ENCODE results near the gene SLC1A5. TPM values are rescaled to one million over a fixed set of nuclear protein-coding genes. Genes with fewer than 3 reads are reported as not detected.

Gene SLC1A5
- total RNA-seq, 1 donor from 2014 or later: 86.8 TPM

GRCh38 chr19:46756544-46756888, 31.9 kb downstream of the SLC1A5 start:
- Histone ChIP-seq H3K27ac (no peak overlapping the region), H3K4me1 (no peaks in the 10 kb centered on the region), H3K9me3 (no peaks in the 10 kb centered on the region), H3K27me3 (no peaks in the 10 kb centered on the region), H3K4me3 (no peak overlapping the region), H3K36me3 (peaks cover 9 to 11% of the 10 kb centered on the region in 2 donors)
- intact Hi-C loops (cut with DNase I): loop anchor here (5.0 kb wide), 1 partner anchor 236 kb away; no protein-coding TSS in a partner anchor
- DNase-seq (ENCODE audit: low spot score in 2 of 2): no peak
- TF ChIP-seq CTCF (IDR thresholded peaks at IDR 0.05): no peak

- DNase-seq (ENCODE audit: low spot score in 2 of 2): no peak
- no peak for TF ChIP-seq CTCF (IDR thresholded peaks at IDR 0.05)
- intact Hi-C loops (cut with DNase I): loop anchor here (5.0 kb wide), 1 partner anchor 236 kb away; no protein-coding TSS in a partner anchor
- Histone ChIP-seq H3K9me3 (no peaks in the 10 kb centered on the region), H3K4me1 (no peaks in the 10 kb centered on the region), H3K36me3 (peaks cover 9 to 11% of the 10 kb centered on the region in 2 donors), H3K4me3 (no peak overlapping the region), H3K27me3 (no peaks in the 10 kb centered on the region), H3K27ac (peak overlapping the region; percentile 58 to 73)
Measured at GRCh38 chr19:46755853-46756543, 32.4 kb downstream of the SLC1A5 start.

- intact Hi-C loops (cut with DNase I): loop anchor here (5.0 kb wide), 1 partner anchor 237 kb away; no protein-coding TSS in a partner anchor
- peak in 1 of 2 donors; percentile 71 for DNase-seq (ENCODE audit: low spot score in 2 of 2)
- H3K27ac ChIP-seq: peak overlapping the region; percentile 58 to 73
- no peak for TF ChIP-seq CTCF (IDR thresholded peaks at IDR 0.05)
- H3K4me1 ChIP-seq: no peaks in the 10 kb centered on the region
- peaks cover 9 to 17% of the 10 kb centered on the region in 2 donors for H3K36me3 ChIP-seq
- no peaks in the 10 kb centered on the region for H3K9me3 ChIP-seq
- peak overlapping the region in 1 of 2 donors; percentile 6 for H3K4me3 ChIP-seq
- H3K27me3 ChIP-seq: no peaks in the 10 kb centered on the region
Measured at GRCh38 chr19:46755077-46755852, 33.1 kb downstream of the SLC1A5 start.

GRCh38 chr19:46753420-46754155, 34.8 kb downstream of the SLC1A5 start:
- Histone ChIP-seq H3K4me1 (no peaks in the 10 kb centered on the region), H3K4me3 (no peak overlapping the region), H3K27ac (no peak overlapping the region), H3K27me3 (no peaks in the 10 kb centered on the region), H3K9me3 (no peaks in the 10 kb centered on the region), H3K36me3 (peaks cover 9 to 21% of the 10 kb centered on the region in 2 donors)
- peak; percentile 9 to 21 (median 21) for TF ChIP-seq CTCF (IDR thresholded peaks at IDR 0.05)
- intact Hi-C loops (cut with DNase I): no loop called here
- no peak for DNase-seq (ENCODE audit: low spot score in 2 of 2)

- no peak for DNase-seq (ENCODE audit: low spot score in 2 of 2)
- H3K36me3 ChIP-seq: peaks cover 0 to 14% of the 10 kb centered on the region in 2 donors
- H3K27ac ChIP-seq: no peak overlapping the region
- H3K4me1 ChIP-seq: peaks cover 4 to 14% of the 10 kb centered on the region in 2 donors
- no peaks in the 10 kb centered on the region for H3K27me3 ChIP-seq
- intact Hi-C loops (cut with DNase I): no loop called here
- peak in 2 of 3 experiments; percentile 70 to 72 for TF ChIP-seq CTCF (IDR thresholded peaks at IDR 0.05)
- no peaks in the 10 kb centered on the region for H3K9me3 ChIP-seq
- H3K4me3 ChIP-seq: no peak overlapping the region
Measured at GRCh38 chr19:46748325-46749109, 39.9 kb downstream of the SLC1A5 start.

Data from ascending aorta (tissue), 2 donors.